Liver (tissue), 9 donors: Measurements from ENCODE around the gene WBP2. TPM values are rescaled to one million over a fixed set of nuclear protein-coding genes. Genes with fewer than 3 reads are reported as not detected.

Experiments
- DNase-seq: peaks from one replicate; pipeline ENCODE4 v3.0.0-alpha.2; 2017; ENCODE audit warnings: low spot score
- H3K27ac ChIP-seq, 2 donors: one replicate each; pipeline ENCODE4 v1.7.0; 2013; ENCODE audit warnings: inconsistent platforms in 2 of 2, low read length in 2 of 2, control low read depth in 1 of 2, low read depth in 1 of 2, mild to moderate bottlenecking in 1 of 2
- H3K27me3 ChIP-seq, 4 donors: one replicate each; pipeline versions ENCODE4 v1.6.1 to v1.7.0; 2013; ENCODE audit warnings: low read length in 3 of 4, inconsistent platforms in 1 of 4, mild to moderate bottlenecking in 1 of 4, moderate library complexity in 1 of 4; ENCODE audit not compliant: control insufficient read depth in 4 of 4, insufficient read depth in 4 of 4
- H3K36me3 ChIP-seq, 4 donors: one replicate each; pipeline versions ENCODE4 v1.6.1 to v1.7.0; 2013; ENCODE audit warnings: low read length in 3 of 4, mild to moderate bottlenecking in 3 of 4, low read depth in 1 of 4, moderate library complexity in 1 of 4; ENCODE audit not compliant: control insufficient read depth in 4 of 4, insufficient read depth in 3 of 4
- H3K4me1 ChIP-seq, 4 donors: one replicate each; pipeline versions ENCODE4 v1.6.1 to v1.7.0; 2013; ENCODE audit warnings: low read length in 3 of 4, mild to moderate bottlenecking in 3 of 4, moderate library complexity in 1 of 4; ENCODE audit not compliant: control insufficient read depth in 4 of 4, insufficient read depth in 4 of 4
- H3K4me3 ChIP-seq, 3 donors: one replicate each; pipeline versions ENCODE4 v1.6.1 to v1.7.0; 2013; ENCODE audit warnings: low read length in 3 of 3, control low read depth in 1 of 3, low read depth in 1 of 3, mild to moderate bottlenecking in 1 of 3
- H3K9ac ChIP-seq, 2 donors: one replicate each; pipeline ENCODE4 v1.7.0; 2013; ENCODE audit warnings: low read length in 2 of 2, mild to moderate bottlenecking in 2 of 2, moderate library complexity in 2 of 2, control low read depth in 1 of 2, low read depth in 1 of 2
- H3K9me3 ChIP-seq, 4 donors: one replicate each; pipeline versions ENCODE4 v1.6.1 to v1.7.0; 2013; ENCODE audit warnings: low read length in 3 of 4; ENCODE audit not compliant: control insufficient read depth in 4 of 4
- EGR1 ChIP-seq, 2 donors: IDR thresholded peaks; 2 replicates each; pipeline ENCODE4 v1.6.1; 2016 to 2018; ENCODE audit warnings: antibody characterized with exemption in 2 of 2, low read depth in 2 of 2
- FOXA1 ChIP-seq: IDR thresholded peaks from 2 replicates; pipeline ENCODE4 v1.6.1; 2016; ENCODE audit warnings: antibody characterized with exemption
- FOXA2 ChIP-seq: IDR thresholded peaks from 2 replicates; pipeline ENCODE4 v1.6.1; 2016; ENCODE audit warnings: antibody characterized with exemption
- GABPA ChIP-seq, 2 donors: IDR thresholded peaks in 1 of 2; conservative IDR thresholded peaks in 1 of 2; 2 replicates each; pipeline ENCODE4 v1.6.1; 2016; ENCODE audit warnings: antibody characterized with exemption in 2 of 2, mild to moderate bottlenecking in 1 of 2, moderate library complexity in 1 of 2
- HNF4A ChIP-seq, 2 donors: conservative IDR thresholded peaks; 2 replicates each; pipeline ENCODE4 v1.6.1; 2016; ENCODE audit warnings: antibody characterized with exemption in 2 of 2, mild to moderate bottlenecking in 2 of 2
- JUND ChIP-seq, 2 donors: IDR thresholded peaks; 2 replicates each; pipeline ENCODE4 v1.6.1; 2016; ENCODE audit warnings: antibody characterized with exemption in 2 of 2
- NR2F2 ChIP-seq: IDR thresholded peaks from 2 replicates; pipeline ENCODE4 v1.6.1; 2016; ENCODE audit warnings: antibody characterized with exemption
- RAD21 ChIP-seq, 2 donors: IDR thresholded peaks; 2 replicates each; pipeline ENCODE4 v1.6.1; 2016; ENCODE audit warnings: antibody characterized with exemption in 2 of 2, mild to moderate bottlenecking in 2 of 2
- RXRA ChIP-seq, 2 donors: IDR thresholded peaks; 2 replicates each; pipeline ENCODE4 v1.6.1; 2017 to 2018; ENCODE audit warnings: antibody characterized with exemption in 2 of 2, mild to moderate bottlenecking in 1 of 2
- SP1 ChIP-seq: IDR thresholded peaks from 2 replicates; pipeline ENCODE4 v1.6.1; 2018; ENCODE audit warnings: antibody characterized with exemption, mild to moderate bottlenecking
- TAF1 ChIP-seq: conservative IDR thresholded peaks from 2 replicates; pipeline ENCODE4 v1.6.1; 2016; ENCODE audit warnings: antibody characterized with exemption, mild to moderate bottlenecking
- YY1 ChIP-seq: IDR thresholded peaks from 2 replicates; pipeline ENCODE4 v1.6.1; 2016; ENCODE audit warnings: antibody characterized with exemption, mild to moderate bottlenecking
- WGBS: extraction: QIAGEN DNeasy Blood & Tissue Kit; methylation state at CpG from one replicate; pipeline ENCODE4 v1.1.7; 2013; 5-methylcytosine and 5-hydroxymethylcytosine counted together
- polyA plus RNA-seq, 2 donors: library from polyadenylated mRNA; stranded (reverse) in 1 of 2; unstranded in 1 of 2; fragments of 200-250 nt in 1 of 2; fragments of >200 nt in 1 of 2; fragmentation: Nextera tagmentation in 1 of 2; extraction: Ambion mirVana in 1 of 2; gene quantifications; one replicate each; pipeline versions ENCODE4 v1.2.1 to v1.2.3, GENCODE V29; 2013 to 2015
- total RNA-seq, 2 donors: library from RNA; depleted of rRNA; stranded (reverse); fragments of >200 nt; gene quantifications; one replicate each; pipeline ENCODE4 v1.2.3, GENCODE V29; 2014
- TF ChIP-seq, protein P1 (sequence below): IDR thresholded peaks from 2 replicates; pipeline ENCODE4 v1.6.1; 2016; ENCODE audit warnings: antibody characterized with exemption, mild to moderate bottlenecking
- TF ChIP-seq, protein P2 (sequence below): IDR thresholded peaks from 2 replicates; pipeline ENCODE4 v1.6.1; 2016; ENCODE audit warnings: antibody characterized with exemption
- TF ChIP-seq, protein P3 (sequence below): IDR thresholded peaks from 2 replicates; pipeline ENCODE4 v1.6.1; 2016; ENCODE audit warnings: antibody characterized with exemption
- TF ChIP-seq, protein P4 (sequence below): fragments of 150-350 bp; IDR thresholded peaks from 2 replicates; pipeline ENCODE4 v1.5.1; 2017; ENCODE audit warnings: improper control_type of control experiment, low read depth, low read length; ENCODE audit not compliant: missing input control
- TF ChIP-seq, protein P5 (sequence below): IDR thresholded peaks from 2 replicates; pipeline ENCODE4 v1.6.1; 2016; ENCODE audit warnings: antibody characterized with exemption
- donor health status: healthy.
- donor health status: healthy.
- donor health status: healthy.
- donor health status: healthy.
- donor health status: healthy.

WBP2 gene
- total and polyA plus RNA-seq, 4 donors, result 29.0 to 99.4 (median 51.6) TPM

DNA sequence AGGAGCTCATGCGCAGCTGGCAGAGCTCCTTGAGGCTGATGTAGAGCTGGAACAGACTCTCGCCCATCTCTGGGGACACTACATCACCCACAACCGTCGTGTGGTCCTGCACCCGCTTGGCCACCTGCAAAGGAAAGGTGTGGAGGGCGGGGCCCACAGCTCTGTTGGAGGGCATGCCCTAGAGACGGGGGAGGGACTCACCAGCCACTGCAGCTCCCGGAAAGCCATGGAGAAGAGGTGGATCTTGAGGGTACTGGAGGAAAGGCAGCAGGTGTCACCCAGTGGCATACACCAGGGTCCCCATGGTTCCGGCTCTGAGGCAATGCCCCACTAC is 19.5 kb downstream of the WBP2 start:
- H3K36me3 ChIP-seq, result peaks cover 9 to 42% (median 15%) of the 10 kb centered on the region in 4 donors
- peaks cover 0 to 2% (median 0%) of the 10 kb centered on the region in 4 donors for H3K4me1 ChIP-seq
- 91% methylated on average over 9 of the region's 9 CpGs for WGBS
- DNase-seq, result no peak
- H3K9me3 ChIP-seq, result no peaks in the 10 kb centered on the region
- no peaks in the 10 kb centered on the region for H3K27me3 ChIP-seq
- H3K27ac ChIP-seq, result no peak overlapping the region
- no peak overlapping the region for H3K4me3 ChIP-seq
- no peak overlapping the region for H3K9ac ChIP-seq
- TF ChIP-seq GABPA (IDR thresholded peaks at IDR 0.05 in 1 of 2, conservative IDR thresholded peaks at IDR 0.05 in 1 of 2) (no peak), JUND (IDR thresholded peaks at IDR 0.05) (no peak), RXRA (IDR thresholded peaks at IDR 0.05) (no peak), TAF1 (no peak), SP1 (no peak), EGR1 (IDR thresholded peaks at IDR 0.05; ENCODE audit: low read depth in 2 of 2) (no peak), HNF4A (conservative IDR thresholded peaks at IDR 0.05) (no peak), FOXA1 (no peak), FOXA2 (no peak), NR2F2 (no peak), RAD21 (IDR thresholded peaks at IDR 0.05) (no peak), YY1 (no peak)
- TF ChIP-seq, protein P1, sequence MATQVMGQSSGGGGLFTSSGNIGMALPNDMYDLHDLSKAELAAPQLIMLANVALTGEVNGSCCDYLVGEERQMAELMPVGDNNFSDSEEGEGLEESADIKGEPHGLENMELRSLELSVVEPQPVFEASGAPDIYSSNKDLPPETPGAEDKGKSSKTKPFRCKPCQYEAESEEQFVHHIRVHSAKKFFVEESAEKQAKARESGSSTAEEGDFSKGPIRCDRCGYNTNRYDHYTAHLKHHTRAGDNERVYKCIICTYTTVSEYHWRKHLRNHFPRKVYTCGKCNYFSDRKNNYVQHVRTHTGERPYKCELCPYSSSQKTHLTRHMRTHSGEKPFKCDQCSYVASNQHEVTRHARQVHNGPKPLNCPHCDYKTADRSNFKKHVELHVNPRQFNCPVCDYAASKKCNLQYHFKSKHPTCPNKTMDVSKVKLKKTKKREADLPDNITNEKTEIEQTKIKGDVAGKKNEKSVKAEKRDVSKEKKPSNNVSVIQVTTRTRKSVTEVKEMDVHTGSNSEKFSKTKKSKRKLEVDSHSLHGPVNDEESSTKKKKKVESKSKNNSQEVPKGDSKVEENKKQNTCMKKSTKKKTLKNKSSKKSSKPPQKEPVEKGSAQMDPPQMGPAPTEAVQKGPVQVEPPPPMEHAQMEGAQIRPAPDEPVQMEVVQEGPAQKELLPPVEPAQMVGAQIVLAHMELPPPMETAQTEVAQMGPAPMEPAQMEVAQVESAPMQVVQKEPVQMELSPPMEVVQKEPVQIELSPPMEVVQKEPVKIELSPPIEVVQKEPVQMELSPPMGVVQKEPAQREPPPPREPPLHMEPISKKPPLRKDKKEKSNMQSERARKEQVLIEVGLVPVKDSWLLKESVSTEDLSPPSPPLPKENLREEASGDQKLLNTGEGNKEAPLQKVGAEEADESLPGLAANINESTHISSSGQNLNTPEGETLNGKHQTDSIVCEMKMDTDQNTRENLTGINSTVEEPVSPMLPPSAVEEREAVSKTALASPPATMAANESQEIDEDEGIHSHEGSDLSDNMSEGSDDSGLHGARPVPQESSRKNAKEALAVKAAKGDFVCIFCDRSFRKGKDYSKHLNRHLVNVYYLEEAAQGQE, result no peak
- TF ChIP-seq, protein P2, sequence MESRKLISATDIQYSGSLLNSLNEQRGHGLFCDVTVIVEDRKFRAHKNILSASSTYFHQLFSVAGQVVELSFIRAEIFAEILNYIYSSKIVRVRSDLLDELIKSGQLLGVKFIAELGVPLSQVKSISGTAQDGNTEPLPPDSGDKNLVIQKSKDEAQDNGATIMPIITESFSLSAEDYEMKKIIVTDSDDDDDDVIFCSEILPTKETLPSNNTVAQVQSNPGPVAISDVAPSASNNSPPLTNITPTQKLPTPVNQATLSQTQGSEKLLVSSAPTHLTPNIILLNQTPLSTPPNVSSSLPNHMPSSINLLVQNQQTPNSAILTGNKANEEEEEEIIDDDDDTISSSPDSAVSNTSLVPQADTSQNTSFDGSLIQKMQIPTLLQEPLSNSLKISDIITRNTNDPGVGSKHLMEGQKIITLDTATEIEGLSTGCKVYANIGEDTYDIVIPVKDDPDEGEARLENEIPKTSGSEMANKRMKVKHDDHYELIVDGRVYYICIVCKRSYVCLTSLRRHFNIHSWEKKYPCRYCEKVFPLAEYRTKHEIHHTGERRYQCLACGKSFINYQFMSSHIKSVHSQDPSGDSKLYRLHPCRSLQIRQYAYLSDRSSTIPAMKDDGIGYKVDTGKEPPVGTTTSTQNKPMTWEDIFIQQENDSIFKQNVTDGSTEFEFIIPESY, result no peak
- TF ChIP-seq, protein P3, sequence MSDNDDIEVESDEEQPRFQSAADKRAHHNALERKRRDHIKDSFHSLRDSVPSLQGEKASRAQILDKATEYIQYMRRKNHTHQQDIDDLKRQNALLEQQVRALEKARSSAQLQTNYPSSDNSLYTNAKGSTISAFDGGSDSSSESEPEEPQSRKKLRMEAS, result no peak
- TF ChIP-seq, protein P4, sequence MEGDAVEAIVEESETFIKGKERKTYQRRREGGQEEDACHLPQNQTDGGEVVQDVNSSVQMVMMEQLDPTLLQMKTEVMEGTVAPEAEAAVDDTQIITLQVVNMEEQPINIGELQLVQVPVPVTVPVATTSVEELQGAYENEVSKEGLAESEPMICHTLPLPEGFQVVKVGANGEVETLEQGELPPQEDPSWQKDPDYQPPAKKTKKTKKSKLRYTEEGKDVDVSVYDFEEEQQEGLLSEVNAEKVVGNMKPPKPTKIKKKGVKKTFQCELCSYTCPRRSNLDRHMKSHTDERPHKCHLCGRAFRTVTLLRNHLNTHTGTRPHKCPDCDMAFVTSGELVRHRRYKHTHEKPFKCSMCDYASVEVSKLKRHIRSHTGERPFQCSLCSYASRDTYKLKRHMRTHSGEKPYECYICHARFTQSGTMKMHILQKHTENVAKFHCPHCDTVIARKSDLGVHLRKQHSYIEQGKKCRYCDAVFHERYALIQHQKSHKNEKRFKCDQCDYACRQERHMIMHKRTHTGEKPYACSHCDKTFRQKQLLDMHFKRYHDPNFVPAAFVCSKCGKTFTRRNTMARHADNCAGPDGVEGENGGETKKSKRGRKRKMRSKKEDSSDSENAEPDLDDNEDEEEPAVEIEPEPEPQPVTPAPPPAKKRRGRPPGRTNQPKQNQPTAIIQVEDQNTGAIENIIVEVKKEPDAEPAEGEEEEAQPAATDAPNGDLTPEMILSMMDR, result no peak
- TF ChIP-seq, protein P5, sequence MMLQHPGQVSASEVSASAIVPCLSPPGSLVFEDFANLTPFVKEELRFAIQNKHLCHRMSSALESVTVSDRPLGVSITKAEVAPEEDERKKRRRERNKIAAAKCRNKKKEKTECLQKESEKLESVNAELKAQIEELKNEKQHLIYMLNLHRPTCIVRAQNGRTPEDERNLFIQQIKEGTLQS, result no peak
